Activated naive CD8-positive, alpha-beta T cell (primary cell): Measurements from ENCODE around the gene ELMO3.

Experiments used
- H3K27ac Mint-ChIP-seq: one replicate; pipeline ENCODE4 v1.8.0; 2021; ENCODE audit warnings: mixed read lengths
- H3K27me3 Mint-ChIP-seq: one replicate; pipeline ENCODE4 v1.8.0; 2021; ENCODE audit warnings: mixed read lengths
- H3K36me3 Mint-ChIP-seq: one replicate; pipeline ENCODE4 v1.8.0; 2021; ENCODE audit warnings: mixed read lengths
- H3K4me1 Mint-ChIP-seq: one replicate; pipeline ENCODE4 v1.8.0; 2021; ENCODE audit warnings: low read depth, mixed read lengths
- H3K4me3 Mint-ChIP-seq: one replicate; pipeline ENCODE4 v1.8.0; 2021; ENCODE audit warnings: mild to moderate bottlenecking, mixed read lengths
- H3K9me3 Mint-ChIP-seq: one replicate; pipeline ENCODE4 v1.8.0; 2021; ENCODE audit warnings: low read depth, mixed read lengths

Gene ELMO3

DNA sequence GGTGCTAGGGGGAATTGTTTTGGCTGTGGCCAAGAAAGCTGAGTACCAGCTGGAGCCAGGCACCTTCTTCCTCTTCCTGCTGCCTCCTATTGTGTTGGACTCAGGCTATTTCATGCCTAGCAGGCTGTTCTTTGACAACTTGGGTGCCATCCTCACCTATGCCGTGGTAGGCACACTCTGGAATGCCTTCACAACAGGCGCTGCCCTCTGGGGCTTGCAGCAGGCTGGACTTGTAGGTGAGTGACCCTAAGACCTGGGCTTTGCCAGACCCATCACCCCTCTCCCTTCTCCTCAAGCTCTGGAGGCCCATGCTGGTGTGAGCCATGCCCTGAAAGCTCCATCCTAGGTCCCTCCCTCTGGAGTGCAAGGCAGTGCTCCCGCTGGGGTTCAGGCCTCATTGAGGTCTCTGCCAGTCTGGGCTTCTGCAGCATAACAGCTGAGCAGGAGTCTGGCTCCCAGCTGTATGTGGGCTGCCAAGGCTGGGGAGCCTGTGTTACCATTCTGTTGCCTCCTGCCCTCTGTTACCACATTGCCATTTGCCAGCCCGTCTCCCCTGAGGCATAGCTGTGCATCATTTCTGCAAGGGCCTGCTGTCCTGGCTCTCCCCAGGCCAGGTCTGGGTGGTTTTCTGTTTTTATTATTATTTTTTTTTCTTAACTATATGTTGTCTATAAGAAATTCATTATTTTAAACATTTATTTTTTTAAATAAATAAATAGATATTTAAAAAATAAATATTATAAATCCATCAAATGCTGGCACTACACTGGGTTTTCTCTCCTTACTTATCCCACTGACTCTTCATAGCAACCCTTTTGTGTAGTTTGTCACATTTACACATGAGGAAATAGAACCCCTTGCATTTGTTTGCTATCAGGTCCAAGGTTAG lies 53.9 kb downstream of the ELMO3 start:
- H3K27me3 Mint-ChIP-seq, result no peaks in the 10 kb centered on the region
- no peak overlapping the region for H3K4me3 Mint-ChIP-seq
- no peak overlapping the region for H3K27ac Mint-ChIP-seq
- H3K9me3 Mint-ChIP-seq, result no peaks in the 10 kb centered on the region
- peaks cover 14% of the 10 kb centered on the region for H3K4me1 Mint-ChIP-seq
- peaks cover 3% of the 10 kb centered on the region for H3K36me3 Mint-ChIP-seq
